Stimulated activated CD8-positive, alpha-beta memory T cell treated with anti-CD3 and anti-CD28 coated beads, Interleukin-2, amount 100 ng/mL, for 48 hours (primary cell): Measurements from ENCODE around the gene MRTFB.
A peak's percentile ranks its signal among the peaks of the same experiment; 100 is the strongest.

Source experiments
- DNase-seq, 2 donors: peaks; one replicate each; pipeline ENCODE4 v3.0.0-alpha.2; 2020; ENCODE audit warnings: low read depth in 2 of 2

The MRTFB gene

GRCh38 chr16:14063618-14064581, 7.2 kb upstream of the MRTFB start:
- no peak for DNase-seq

GRCh38 chr16:14069818-14070217, 1.3 kb upstream of the MRTFB start:
- DNase-seq = no peak

GRCh38 chr16:14070555-14070876, 603 bp upstream of the MRTFB start:
- DNase-seq = no peak

- DNase-seq = peak in 1 of 2 donors; percentile 4
Observed at GRCh38 chr16:14071576-14072271, 605 bp downstream of the MRTFB start.

- no peak for DNase-seq
Observed at GRCh38 chr16:14072360-14072759, 1.2 kb downstream of the MRTFB start.

GRCh38 chr16:14074544-14074943, 3.4 kb downstream of the MRTFB start:
- no peak for DNase-seq

GRCh38 chr16:14077918-14078317, 6.8 kb downstream of the MRTFB start:
- no peak for DNase-seq

- DNase-seq = no peak
Observed at GRCh38 chr16:14086477-14086876, 15.4 kb downstream of the MRTFB start.

GRCh38 chr16:14087181-14087580, 16.1 kb downstream of the MRTFB start:
- DNase-seq = no peak

GRCh38 chr16:14087590-14088154, 16.6 kb downstream of the MRTFB start:
- DNase-seq = no peak

- DNase-seq = no peak
Observed at GRCh38 chr16:14088155-14088753, 17.1 kb downstream of the MRTFB start.

GRCh38 chr16:14089283-14089823, 18.2 kb downstream of the MRTFB start:
- no peak for DNase-seq

GRCh38 chr16:14092561-14092960, 21.4 kb downstream of the MRTFB start:
- DNase-seq = no peak

GRCh38 chr16:14095883-14096551, 24.9 kb downstream of the MRTFB start:
- no peak for DNase-seq

GRCh38 chr16:14097182-14097959, 26.3 kb downstream of the MRTFB start:
- DNase-seq = no peak

GRCh38 chr16:14098081-14098480, 27.0 kb downstream of the MRTFB start:
- DNase-seq = no peak

GRCh38 chr16:14100825-14101224, 29.7 kb downstream of the MRTFB start:
- DNase-seq = no peak

GRCh38 chr16:14101415-14101814, 30.3 kb downstream of the MRTFB start:
- no peak for DNase-seq

GRCh38 chr16:14102925-14103720, 32.0 kb downstream of the MRTFB start:
- DNase-seq = no peak

- DNase-seq = no peak
Observed at GRCh38 chr16:14104066-14104465, 32.9 kb downstream of the MRTFB start.
